Measurements from ENCODE around the gene MKRN2OS.

GRCh38 chr3:12584083-12584482 is 38.8 kb upstream of the MKRN2OS start:
- no peak for TF ChIP-seq CTCF (conservative IDR thresholded peaks at IDR 0.05; ENCODE audit: low read depth, low read length)
- TF ChIP-seq EZH2 (IDR thresholded peaks at IDR 0.05; ENCODE audit: borderline replicate concordance, low read depth, low read length, poor library complexity, severe bottlenecking), result no peak

Data from A673 (cell line).